ENCODE data around the gene RGS6.

RGS6 gene

DNA sequence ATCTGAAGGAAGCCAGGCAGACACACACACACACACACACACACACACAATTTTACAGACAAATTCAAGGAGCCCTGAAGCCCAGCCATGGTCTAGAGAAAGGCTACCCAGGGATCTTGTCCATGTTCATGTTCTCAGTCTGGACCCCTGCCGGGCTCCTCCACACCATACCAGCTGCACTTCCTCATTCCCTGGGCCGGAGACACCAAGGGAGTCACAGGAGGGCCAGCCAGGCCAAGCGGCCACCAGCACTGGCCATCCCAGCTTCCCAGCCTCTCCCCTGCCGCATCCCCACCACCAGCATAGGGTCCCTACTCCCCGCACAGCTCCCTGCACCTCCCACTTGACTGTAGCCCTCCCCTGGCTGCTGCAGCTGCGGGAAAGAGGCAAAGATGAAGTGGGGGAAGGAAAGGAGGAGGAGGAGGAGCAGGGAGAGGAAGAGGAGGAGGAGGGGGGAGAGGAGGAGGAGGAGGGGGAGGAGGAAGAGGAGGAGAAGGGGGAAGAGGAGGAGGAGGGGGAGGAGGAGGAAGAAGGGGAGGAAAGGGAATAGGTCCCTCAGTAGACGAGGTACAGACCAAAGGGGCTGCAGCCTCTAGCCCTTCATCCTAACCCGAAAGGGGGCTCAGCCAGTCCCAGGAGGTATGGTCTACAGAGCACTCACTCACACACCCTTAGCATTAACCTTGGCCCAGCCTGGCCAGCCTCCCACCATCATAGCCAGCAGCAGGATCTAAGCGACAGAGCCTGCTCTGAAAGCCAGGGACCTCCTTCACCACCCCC is 668.5 kb downstream of the RGS6 start:
- Histone ChIP-seq H3K9me3 (ENCODE audit: control insufficient read depth, insufficient read depth, low read length) (no peaks in the 10 kb centered on the region), H3K79me2 (ENCODE audit: control insufficient read depth, low read length) (no peaks in the 10 kb centered on the region), H3F3A (ENCODE audit: control insufficient read depth, insufficient read depth) (no peaks in the 10 kb centered on the region), H3K27me3 (ENCODE audit: control insufficient read depth, low read length) (peaks cover 26% of the 10 kb centered on the region), H3K9me2 (replicated peaks; ENCODE audit: control insufficient read depth, low read length) (no peaks in the 10 kb centered on the region), H3K36me3 (ENCODE audit: control insufficient read depth, low read length) (no peaks in the 10 kb centered on the region), H3K4me2 (ENCODE audit: low read length) (no peak overlapping the region), H3K27ac (ENCODE audit: low read depth, low read length) (no peak overlapping the region), H3K4me3 (ENCODE audit: low read length) (no peak overlapping the region), H4K20me1 (ENCODE audit: control insufficient read depth, insufficient read depth, low read depth, low read length) (no peaks in the 10 kb centered on the region), H3K4me1 (ENCODE audit: control insufficient read depth, low read length) (peaks cover 13% of the 10 kb centered on the region)
- TF ChIP-seq EZH2phosphoT487 (IDR thresholded peaks at IDR 0.05; ENCODE audit: borderline replicate concordance, low read length), result no peak
- TF ChIP-seq, protein P1, sequence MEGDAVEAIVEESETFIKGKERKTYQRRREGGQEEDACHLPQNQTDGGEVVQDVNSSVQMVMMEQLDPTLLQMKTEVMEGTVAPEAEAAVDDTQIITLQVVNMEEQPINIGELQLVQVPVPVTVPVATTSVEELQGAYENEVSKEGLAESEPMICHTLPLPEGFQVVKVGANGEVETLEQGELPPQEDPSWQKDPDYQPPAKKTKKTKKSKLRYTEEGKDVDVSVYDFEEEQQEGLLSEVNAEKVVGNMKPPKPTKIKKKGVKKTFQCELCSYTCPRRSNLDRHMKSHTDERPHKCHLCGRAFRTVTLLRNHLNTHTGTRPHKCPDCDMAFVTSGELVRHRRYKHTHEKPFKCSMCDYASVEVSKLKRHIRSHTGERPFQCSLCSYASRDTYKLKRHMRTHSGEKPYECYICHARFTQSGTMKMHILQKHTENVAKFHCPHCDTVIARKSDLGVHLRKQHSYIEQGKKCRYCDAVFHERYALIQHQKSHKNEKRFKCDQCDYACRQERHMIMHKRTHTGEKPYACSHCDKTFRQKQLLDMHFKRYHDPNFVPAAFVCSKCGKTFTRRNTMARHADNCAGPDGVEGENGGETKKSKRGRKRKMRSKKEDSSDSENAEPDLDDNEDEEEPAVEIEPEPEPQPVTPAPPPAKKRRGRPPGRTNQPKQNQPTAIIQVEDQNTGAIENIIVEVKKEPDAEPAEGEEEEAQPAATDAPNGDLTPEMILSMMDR (IDR thresholded peaks at IDR 0.05; ENCODE audit: low read depth, low read length, poor library complexity, severe bottlenecking), result no peak

DNA sequence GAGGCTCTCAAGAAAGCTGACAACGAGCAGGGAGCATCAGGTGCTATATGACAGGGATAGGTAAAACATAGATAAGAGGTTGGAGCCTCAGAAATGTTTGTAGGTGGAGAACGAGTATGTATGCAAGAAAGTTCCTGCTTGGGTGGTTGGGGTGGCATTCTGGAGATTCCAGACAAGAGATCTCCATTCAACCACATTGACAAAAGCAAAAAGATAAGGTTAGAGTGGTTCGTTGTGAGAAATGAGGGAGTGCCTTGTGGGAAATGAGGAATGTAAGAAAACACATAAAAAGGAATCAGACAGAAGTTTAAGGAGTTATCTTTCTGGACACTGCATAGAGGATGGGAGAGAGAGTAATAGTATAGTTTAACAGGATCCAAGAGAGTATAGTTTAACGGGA is 671.4 kb downstream of the RGS6 start:
- Histone ChIP-seq H4K20me1 (ENCODE audit: control insufficient read depth, insufficient read depth, low read depth, low read length) (no peaks in the 10 kb centered on the region), H3F3A (ENCODE audit: control insufficient read depth, insufficient read depth) (no peaks in the 10 kb centered on the region), H3K27me3 (ENCODE audit: control insufficient read depth, low read length) (peaks cover 6% of the 10 kb centered on the region; the same call in 1 of the 2 replicates), H3K4me3 (ENCODE audit: low read length) (no peak overlapping the region), H3K36me3 (ENCODE audit: control insufficient read depth, low read length) (no peaks in the 10 kb centered on the region), H3K9me3 (ENCODE audit: control insufficient read depth, insufficient read depth, low read length) (no peaks in the 10 kb centered on the region), H3K27ac (ENCODE audit: low read depth, low read length) (no peak overlapping the region), H3K79me2 (ENCODE audit: control insufficient read depth, low read length) (no peaks in the 10 kb centered on the region), H3K4me2 (ENCODE audit: low read length) (no peak overlapping the region), H3K9me2 (replicated peaks; ENCODE audit: control insufficient read depth, low read length) (no peaks in the 10 kb centered on the region), H3K4me1 (ENCODE audit: control insufficient read depth, low read length) (peaks cover 2% of the 10 kb centered on the region)
- TF ChIP-seq EZH2phosphoT487 (IDR thresholded peaks at IDR 0.05; ENCODE audit: borderline replicate concordance, low read length), result no peak
- TF ChIP-seq, protein P1 (IDR thresholded peaks at IDR 0.05; ENCODE audit: low read depth, low read length, poor library complexity, severe bottlenecking), result no peak

DNA sequence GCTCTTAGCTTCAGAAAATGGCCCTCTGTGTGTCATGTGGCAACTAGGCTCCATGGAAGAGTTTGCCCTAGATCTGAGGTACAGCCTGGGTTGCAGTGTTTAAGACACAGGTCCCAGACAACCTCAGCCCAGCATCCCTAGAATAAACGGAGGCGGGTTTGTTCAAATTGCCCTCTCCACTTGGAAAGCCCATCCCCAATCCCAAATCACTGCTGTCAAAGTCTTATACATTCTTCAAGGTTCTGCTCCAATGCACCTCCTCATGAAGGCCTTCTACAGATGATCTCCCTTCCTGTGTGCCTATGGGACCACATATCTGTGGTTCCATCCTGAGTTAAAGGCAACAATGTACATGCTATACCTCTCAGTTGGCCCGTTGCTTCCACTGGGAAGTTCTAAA is 671.9 kb downstream of the RGS6 start:
- no peaks in the 10 kb centered on the region for H3K4me1 ChIP-seq (ENCODE audit: control insufficient read depth, low read length)
- TF ChIP-seq, protein P1 (IDR thresholded peaks at IDR 0.05; ENCODE audit: low read depth, low read length, poor library complexity, severe bottlenecking), result no peak
- no peak for TF ChIP-seq EZH2phosphoT487 (IDR thresholded peaks at IDR 0.05; ENCODE audit: borderline replicate concordance, low read length)

More for the DNA sequence above, 671.9 kb downstream of the RGS6 start:
- H4K20me1 ChIP-seq (ENCODE audit: control insufficient read depth, insufficient read depth, low read depth, low read length), result no peaks in the 10 kb centered on the region
- no peak overlapping the region for H3K27ac ChIP-seq (ENCODE audit: low read depth, low read length)
- no peaks in the 10 kb centered on the region for H3K36me3 ChIP-seq (ENCODE audit: control insufficient read depth, low read length)
- H3K4me3 ChIP-seq (ENCODE audit: low read length), result no peak overlapping the region
- H3K27me3 ChIP-seq (ENCODE audit: control insufficient read depth, low read length), result peaks cover 2% of the 10 kb centered on the region; the same call in 1 of the 2 replicates
- no peaks in the 10 kb centered on the region for H3K9me2 ChIP-seq (replicated peaks; ENCODE audit: control insufficient read depth, low read length)
- H3K4me2 ChIP-seq (ENCODE audit: low read length), result no peak overlapping the region
- H3K9me3 ChIP-seq (ENCODE audit: control insufficient read depth, insufficient read depth, low read length), result no peaks in the 10 kb centered on the region
- no peaks in the 10 kb centered on the region for H3K79me2 ChIP-seq (ENCODE audit: control insufficient read depth, low read length)
- no peaks in the 10 kb centered on the region for H3F3A ChIP-seq (ENCODE audit: control insufficient read depth, insufficient read depth)

Measured in DOHH2 (cell line).